Mucosa of descending colon (tissue), 3 donors: ENCODE data around the gene OSGEP. TPM values are rescaled to one million over a fixed set of nuclear protein-coding genes. Genes with fewer than 3 reads are reported as not detected.
A peak's percentile ranks its signal among the peaks of the same experiment; 100 is the strongest.

ENCODE experiments used
- ATAC-seq: fragments of 200-7000 bp; cut with Tn5 transposase; one replicate; pipeline ENCODE4 v1.9.1; 2020; ENCODE audit warnings: mild to moderate bottlenecking, moderate library complexity
- DNase-seq, 3 donors: peaks; one replicate each; pipeline ENCODE4 v3.0.0-alpha.2; 2020
- H3K36me3 ChIP-seq: fragments of 200-600 bp; one replicate; pipeline ENCODE4 v1.8.0; 2021; ENCODE audit warnings: low read depth, mild to moderate bottlenecking
- H3K4me1 ChIP-seq: fragments of 200-600 bp; one replicate; pipeline ENCODE4 v1.8.0; 2021; ENCODE audit warnings: low read depth, mild to moderate bottlenecking
- H3K4me3 ChIP-seq: fragments of 200-600 bp; one replicate; pipeline ENCODE4 v1.8.0; 2021; ENCODE audit warnings: mild to moderate bottlenecking
- H3K9me3 ChIP-seq: fragments of 200-600 bp; one replicate; pipeline ENCODE4 v1.8.0; 2021; ENCODE audit warnings: mild to moderate bottlenecking
- CTCF ChIP-seq: fragments of 200-600 bp; IDR thresholded peaks from one replicate; pipeline ENCODE4 v1.8.0; 2022; ENCODE audit warnings: antibody characterized with exemption, mild to moderate bottlenecking
- intact Hi-C, 2 donors: fragments of 100-400 bp; cut with DNase I in 1 of 2; cut with micrococcal nuclease in 1 of 2; formaldehyde crosslinking; loops; one replicate each; pipeline versions ENCODE4 v1.11.0 to v1.11.1; 2022; cut with DNase I, micrococcal nuclease
- long read RNA-seq, 2 donors: library from polyadenylated mRNA; unstranded; transcript quantifications; one replicate each; pipeline ENCODE4 v2.0.0, GENCODE V29; 2019 to 2021
- total RNA-seq, 3 donors: library from RNA; stranded (reverse); fragmentation: NEBNext Ultra II Directional in 2 of 3; extraction: Animal tissue kit (Norgen Biotek cat#: 25700) in 2 of 3; gene quantifications; one replicate each; pipeline versions ENCODE4 v1.2.1 to v1.2.4, GENCODE V29; 2021 to 2023
- donor health status: DM: no; HTN: no; CAD: no; lungs with moderate emphysema.
- donor health status: DM: no; HTN: no; CAD: no.
- donor health status: DM: no; HTN: yes; CAD: no.

OSGEP gene
- total RNA-seq: 10 to 100 TPM; 32.7 to 52.0 (median 35.9) TPM
- long read RNA-seq, donor 1, transcript OSGEP-201 (11 exons, 2,002 nt): major isoform, 24 of 33 reads
- long read RNA-seq, donor 1, partial matches to known transcripts: 1 of 33 reads
- long read RNA-seq, donor 1, other reads (novel, unspliced or antisense): 7 of 33 reads
- long read RNA-seq, donor 2, transcript OSGEP-201 (11 exons, 2,002 nt): major isoform, 17 of 21 reads
- long read RNA-seq, donor 2, partial matches to known transcripts: 2 of 21 reads
- long read RNA-seq, donor 2, other reads (novel, unspliced or antisense): 2 of 21 reads

- peak; percentile 96 to 99 (median 99) for DNase-seq
- H3K4me1 ChIP-seq: peaks cover 25% of the 10 kb centered on the region
- TF ChIP-seq CTCF: no peak
- peaks cover 13% of the 10 kb centered on the region for H3K36me3 ChIP-seq
- intact Hi-C loops: loop anchor here in 1 of 2 donors (2.0 kb wide), 1 partner anchor 42 kb away; the partner anchor contains the start of gene TEP1
- H3K4me3 ChIP-seq: peak within 1 kb of the TSS; percentile 42
- ATAC-seq: peak; percentile 93
- H3K9me3 ChIP-seq: no peaks in the 10 kb centered on the region
Observed at GRCh38 chr14:20454516-20455354, at the start of gene OSGEP, which contains the start of gene APEX1. OSGEP (minus strand) TSS chr14:20454812; CDS start chr14:20454683, 129 bp downstream. APEX1 (plus strand) TSS chr14:20455226; CDS start chr14:20455646, 420 bp downstream.

- no peaks in the 10 kb centered on the region for H3K36me3 ChIP-seq
- intact Hi-C loops: no loop called here
- no peak for ATAC-seq
Observed at GRCh38 chr14:20503898-20504297, 49.3 kb upstream of the OSGEP start.

DNA sequence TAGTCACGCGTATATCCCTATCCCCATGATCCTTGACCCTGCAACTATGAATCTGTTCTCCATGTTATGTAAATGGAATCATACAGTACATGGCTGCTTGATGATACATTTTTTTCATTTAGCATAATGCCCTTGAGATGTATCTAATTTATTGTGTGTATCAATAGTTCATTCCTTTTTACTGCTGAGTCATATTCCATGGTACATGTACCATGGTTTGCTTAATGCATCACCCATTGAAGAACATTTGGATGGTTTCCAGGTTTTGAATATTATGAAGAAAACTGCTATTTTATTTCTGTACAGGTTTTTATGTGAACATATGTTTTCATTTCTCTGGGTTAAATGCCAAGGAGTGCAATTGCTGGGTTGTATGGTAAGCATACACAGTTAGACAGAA lies 46.7 kb upstream of the OSGEP start:
- no peak for TF ChIP-seq CTCF
- Histone ChIP-seq H3K9me3 (no peaks in the 10 kb centered on the region), H3K4me3 (no peak overlapping the region), H3K4me1 (no peaks in the 10 kb centered on the region), H3K36me3 (no peaks in the 10 kb centered on the region)
- no peak for ATAC-seq
- intact Hi-C loops: no loop called here
- DNase-seq: no peak

More at GRCh38 chr14:20503898-20504297, 49.3 kb upstream of the OSGEP start:
- TF ChIP-seq CTCF: no peak
- H3K9me3 ChIP-seq: no peaks in the 10 kb centered on the region
- no peak overlapping the region for H3K4me3 ChIP-seq
- no peaks in the 10 kb centered on the region for H3K4me1 ChIP-seq
- peak in 1 of 3 donors; percentile 7 for DNase-seq

DNA sequence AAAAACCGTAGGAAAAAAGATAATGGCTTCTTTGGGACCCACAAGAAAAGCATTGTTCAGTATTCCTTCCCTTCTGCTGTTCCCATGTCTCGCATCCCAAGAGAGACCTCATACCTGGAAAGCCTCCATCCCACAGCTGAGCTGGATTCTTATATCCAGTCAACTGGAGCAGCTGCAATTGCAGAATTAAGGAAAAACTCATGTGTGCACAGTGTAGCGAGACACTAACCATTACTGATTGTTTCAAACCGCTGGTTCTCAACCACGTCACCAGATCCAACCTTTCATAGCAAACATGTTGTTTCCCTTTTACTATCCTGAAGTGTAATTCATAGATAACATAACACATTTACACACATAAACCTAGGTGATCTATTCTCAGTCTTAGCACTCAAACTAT lies 45.3 kb upstream of the OSGEP start:
- intact Hi-C loops: no loop called here
- no peak for TF ChIP-seq CTCF
- ATAC-seq (no peak), DNase-seq (no peak)
- Histone ChIP-seq H3K36me3 (no peaks in the 10 kb centered on the region), H3K4me1 (no peaks in the 10 kb centered on the region), H3K4me3 (no peak overlapping the region), H3K9me3 (no peaks in the 10 kb centered on the region)

GRCh38 chr14:20499108-20499507 lies 44.5 kb upstream of the OSGEP start:
- Histone ChIP-seq H3K4me3 (no peak overlapping the region), H3K4me1 (no peaks in the 10 kb centered on the region), H3K9me3 (no peaks in the 10 kb centered on the region), H3K36me3 (no peaks in the 10 kb centered on the region)
- ATAC-seq: no peak
- intact Hi-C loops: no loop called here
- no peak for TF ChIP-seq CTCF
- DNase-seq: no peak
